SK-N-SH (cell line): ENCODE measurements around the gene ANXA9. TPM values are rescaled to one million over a fixed set of nuclear protein-coding genes. Genes with fewer than 3 reads are reported as not detected.

Experiments
- CTCF ChIA-PET: fragments of 300-600, 350-600 bp; formaldehyde crosslinking; extraction: SDS; loops from one replicate; lab custom pipeline; 2021; lab: Yijun Ruan, JAX
- POLR2A ChIA-PET: fragments of 350-600 bp; sonication (Branson Sonifier 250); formaldehyde crosslinking; extraction: SDS; loops from one replicate; lab custom pipeline; 2020; ENCODE audit warnings: antibody characterized with exemption, inconsistent platforms; lab: Yijun Ruan, JAX
- DNase-seq: peaks from one replicate; pipeline ENCODE4 v3.0.0; 2012
- H2AFZ ChIP-seq: fragments of 200-600 bp; sonication (generic); 2 replicates; pipeline ENCODE4 v1.8.1; 2016; ENCODE audit warnings: antibody characterized with exemption, mild to moderate bottlenecking, low read depth
- H3F3A ChIP-seq: fragments of 200-600 bp; sonication (generic); replicated peaks from 2 replicates; pipeline ENCODE3; 2016; ENCODE audit warnings: antibody characterized with exemption, mild to moderate bottlenecking; ENCODE audit not compliant: insufficient read depth
- H3K27ac ChIP-seq, 2 experiments: fragments of 200-500 bp in 1 of 2; fragments of 200-600 bp in 1 of 2; sonication (Bioruptor generic) in 1 of 2; sonication (generic), shearing (Covaris generic) in 1 of 2; 2 replicates each; pipeline versions ENCODE4 v1.5.1 to v1.6.1; 2014 to 2016; ENCODE audit warnings: low read depth in 2 of 2, inconsistent platforms in 1 of 2, low read length in 1 of 2, mild to moderate bottlenecking in 1 of 2, mixed read lengths in 1 of 2
- H3K27me3 ChIP-seq: fragments of 200-600 bp; sonication (generic), shearing (Covaris generic); 2 replicates; pipeline ENCODE4 v1.6.1; 2016; ENCODE audit warnings: mixed run types; ENCODE audit not compliant: insufficient read depth
- H3K36me3 ChIP-seq, 2 experiments: fragments of 200-500 bp in 1 of 2; fragments of 200-600 bp in 1 of 2; sonication (Bioruptor generic) in 1 of 2; sonication (generic) in 1 of 2; replicated peaks in 1 of 2; 2 replicates each; pipeline versions ENCODE3 to v1.5.1; 2014 to 2016; ENCODE audit warnings: low read length in 1 of 2, mild to moderate bottlenecking in 1 of 2; ENCODE audit not compliant: insufficient read depth in 2 of 2, control insufficient read depth in 1 of 2
- H3K4me1 ChIP-seq, 2 experiments: fragments of 200-500 bp in 1 of 2; fragments of 200-600 bp in 1 of 2; sonication (Bioruptor generic) in 1 of 2; sonication (generic), shearing (Covaris generic) in 1 of 2; 2 replicates each; pipeline versions ENCODE4 v1.5.1 to v1.6.1; 2014 to 2016; ENCODE audit warnings: low read depth in 1 of 2, low read length in 1 of 2, mixed run types in 1 of 2; ENCODE audit not compliant: insufficient read depth in 2 of 2, control insufficient read depth in 1 of 2
- H3K4me2 ChIP-seq: fragments of 200-600 bp; sonication (generic), shearing (Covaris generic); 2 replicates; pipeline ENCODE4 v1.6.1; 2017; ENCODE audit warnings: mixed run types
- H3K4me3 ChIP-seq, 2 experiments: fragments of 200-500 bp in 1 of 2; fragments of 200-600 bp in 1 of 2; sonication (Bioruptor generic) in 1 of 2; sonication (generic), shearing (Covaris generic) in 1 of 2; 2 replicates each; pipeline versions ENCODE4 v1.5.1 to v1.8.1; 2014 to 2016; ENCODE audit warnings: low read depth in 2 of 2, inconsistent platforms in 1 of 2, low read length in 1 of 2, mild to moderate bottlenecking in 1 of 2, mixed read lengths in 1 of 2, moderate library complexity in 1 of 2
- H3K79me2 ChIP-seq: fragments of 200-600 bp; sonication (generic); 2 replicates; pipeline ENCODE4 v1.8.1; 2017; ENCODE audit warnings: mild to moderate bottlenecking; ENCODE audit not compliant: insufficient read depth
- H3K9ac ChIP-seq: fragments of 200-600 bp; sonication (generic); 2 replicates; pipeline ENCODE4 v1.6.1; 2017; ENCODE audit warnings: mixed run types
- H3K9me2 ChIP-seq: fragments of 200-600 bp; sonication (generic); 2 replicates; pipeline ENCODE4 v1.6.1; 2017; ENCODE audit warnings: mixed run types
- H3K9me3 ChIP-seq: fragments of 200-600 bp; sonication (generic); 2 replicates; pipeline ENCODE4 v1.6.1; 2017; ENCODE audit warnings: mixed run types, mild to moderate bottlenecking, moderate library complexity
- H4K20me1 ChIP-seq: fragments of 200-600 bp; sonication (generic); 2 replicates; pipeline ENCODE4 v1.6.1; 2017; ENCODE audit warnings: mild to moderate bottlenecking, mixed run types; ENCODE audit not compliant: insufficient read depth
- CHD2 ChIP-seq: fragments of 150-350 bp; IDR thresholded peaks from 2 replicates; pipeline ENCODE4 v1.6.1; 2018; ENCODE audit warnings: low read length; ENCODE audit not compliant: partially characterized antibody
- ELF1 ChIP-seq: IDR thresholded peaks from 2 replicates; pipeline ENCODE4 v1.4.0; 2012
- EP300 ChIP-seq, 2 experiments: IDR thresholded peaks; 2 replicates each; pipeline versions ENCODE4 v1.4.0 to v1.6.1; 2012; ENCODE audit warnings: borderline replicate concordance in 1 of 2, low read depth in 1 of 2, low read length in 1 of 2
- EZH2phosphoT487 ChIP-seq: fragments of 200-600 bp; sonication (generic); IDR thresholded peaks from 2 replicates; pipeline ENCODE4 v1.6.1; 2017; ENCODE audit warnings: low read depth, mixed run types, mild to moderate bottlenecking, antibody characterized with exemption, moderate library complexity, borderline replicate concordance
- FOSL2 ChIP-seq: IDR thresholded peaks from 2 replicates; pipeline ENCODE4 v1.4.0; 2012; ENCODE audit warnings: low read depth, mild to moderate bottlenecking, moderate library complexity, borderline replicate concordance
- FOXJ3 ChIP-seq: sonication (generic); formaldehyde crosslinking; IDR thresholded peaks from 2 replicates; pipeline ENCODE4 v1.5.1; 2020; ENCODE audit warnings: mild to moderate bottlenecking, missing genetic modification reagents
- FOXM1 ChIP-seq: IDR thresholded peaks from 2 replicates; pipeline ENCODE4 v1.4.0; 2012; ENCODE audit warnings: low read depth, mild to moderate bottlenecking
- GATA2 ChIP-seq: sonication (generic); formaldehyde crosslinking; IDR thresholded peaks from 2 replicates; pipeline ENCODE4 v1.5.0; 2020; ENCODE audit warnings: mild to moderate bottlenecking, missing genetic modification reagents
- JUND ChIP-seq: IDR thresholded peaks from 2 replicates; pipeline ENCODE4 v1.4.0; 2012
- MEF2A ChIP-seq: IDR thresholded peaks from 2 replicates; pipeline ENCODE4 v1.4.0; 2012; ENCODE audit warnings: low read depth, borderline replicate concordance
- NRF1 ChIP-seq: IDR thresholded peaks from 2 replicates; pipeline ENCODE4 v1.6.1; 2012; ENCODE audit warnings: low read depth, mild to moderate bottlenecking, low read length
- RFX5 ChIP-seq: IDR thresholded peaks from 2 replicates; pipeline ENCODE4 v1.6.1; 2012; ENCODE audit warnings: mild to moderate bottlenecking, improper control_type of control experiment, low read length
- RXRA ChIP-seq: IDR thresholded peaks from 2 replicates; pipeline ENCODE4 v1.4.0; 2012; ENCODE audit warnings: low read depth, mild to moderate bottlenecking, borderline replicate concordance
- TAF1 ChIP-seq: IDR thresholded peaks from 2 replicates; pipeline ENCODE4 v1.6.1; 2012; ENCODE audit warnings: low read depth, mild to moderate bottlenecking, low read length, moderate library complexity, borderline replicate concordance
- WGBS: methylation state at CpG from one replicate; pipeline ENCODE4 v1.1.6; 2017; ENCODE audit warnings: low lambda C conversion rate; 5-methylcytosine and 5-hydroxymethylcytosine counted together
- polyA plus RNA-seq, 3 experiments: library from polyadenylated mRNA; depleted of rRNA; stranded (reverse); fragments of >200 nt; gene quantifications; 2 replicates each; pipeline ENCODE4 v1.2.3, GENCODE V29; 2012
- TF ChIP-seq, protein P1 (sequence below): fragments of 150-350 bp; IDR thresholded peaks from 2 replicates; pipeline ENCODE4 v1.6.1; 2017; ENCODE audit warnings: antibody characterized with exemption, low read length, low read depth, borderline replicate concordance
- TF ChIP-seq, protein P2 (sequence below): IDR thresholded peaks from 2 replicates; pipeline ENCODE4 v1.4.0; 2012; ENCODE audit warnings: low read depth, borderline replicate concordance
- TF ChIP-seq, protein P3 (sequence below): fragments of 200-600 bp; sonication (generic); IDR thresholded peaks from 2 replicates; pipeline ENCODE4 v1.6.1; 2017; ENCODE audit warnings: antibody characterized with exemption, mild to moderate bottlenecking, moderate library complexity

ANXA9 gene
- polyA plus RNA-seq, 1 of the 3 experiments (the other 2 are of a cell fraction) = 0.07 TPM

DNA sequence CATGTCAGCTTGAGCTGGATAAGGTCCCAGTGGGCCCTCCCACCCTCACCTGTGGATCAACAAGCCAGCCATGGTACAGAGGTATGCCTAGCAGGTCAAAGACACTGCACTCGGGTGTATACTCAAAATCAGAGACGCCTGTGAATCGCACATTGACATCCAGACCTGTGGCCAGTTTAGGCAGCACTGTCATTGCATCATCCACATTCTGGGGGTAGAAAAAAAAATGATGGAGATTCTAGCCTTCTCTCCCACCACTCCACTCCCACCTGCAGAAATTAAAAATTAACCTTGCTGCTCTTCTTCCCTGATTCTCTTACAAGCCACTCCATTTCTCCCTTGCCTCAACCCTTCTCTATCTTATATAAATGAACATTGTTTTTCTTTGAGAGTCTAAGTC lies 18.3 kb downstream of the ANXA9 start:
- POLR2A ChIA-PET = no interaction called here
- Histone ChIP-seq H3K9me2 (no peaks in the 10 kb centered on the region), H4K20me1 (no peaks in the 10 kb centered on the region), H3K4me1 (peaks cover 0 to 4% of the 10 kb centered on the region in 2 experiments; a peak in 2 of 4 replicates), H3F3A (no peaks in the 10 kb centered on the region), H2AFZ (no peak overlapping the region), H3K9me3 (no peaks in the 10 kb centered on the region), H3K79me2 (0 out of 2 replicates have a peak, but pooled peaks cover 4% of the 10 kb centered on the region), H3K27me3 (no peaks in the 10 kb centered on the region), H3K27ac (no peak overlapping the region), H3K4me3 (no peak overlapping the region), H3K9ac (no peak overlapping the region), H3K4me2 (no peak overlapping the region), H3K36me3 (peaks cover 0 to 11% of the 10 kb centered on the region in 2 experiments)
- no peak for DNase-seq
- TF ChIP-seq GATA2 (CRISPR knock-in tag) = no peak
- TF ChIP-seq, protein P1, sequence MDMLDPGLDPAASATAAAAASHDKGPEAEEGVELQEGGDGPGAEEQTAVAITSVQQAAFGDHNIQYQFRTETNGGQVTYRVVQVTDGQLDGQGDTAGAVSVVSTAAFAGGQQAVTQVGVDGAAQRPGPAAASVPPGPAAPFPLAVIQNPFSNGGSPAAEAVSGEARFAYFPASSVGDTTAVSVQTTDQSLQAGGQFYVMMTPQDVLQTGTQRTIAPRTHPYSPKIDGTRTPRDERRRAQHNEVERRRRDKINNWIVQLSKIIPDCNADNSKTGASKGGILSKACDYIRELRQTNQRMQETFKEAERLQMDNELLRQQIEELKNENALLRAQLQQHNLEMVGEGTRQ = no peak
- no peak for TF ChIP-seq RFX5
- TF ChIP-seq EZH2phosphoT487 = no peak
- no peak for TF ChIP-seq TAF1
- no peak for TF ChIP-seq FOXM1
- no peak for TF ChIP-seq RXRA
- TF ChIP-seq MEF2A = no peak
- no peak for TF ChIP-seq FOXJ3 (CRISPR knock-in tag)
- TF ChIP-seq JUND = no peak
- TF ChIP-seq FOSL2 = no peak
- no peak for TF ChIP-seq NRF1
- TF ChIP-seq, protein P2, sequence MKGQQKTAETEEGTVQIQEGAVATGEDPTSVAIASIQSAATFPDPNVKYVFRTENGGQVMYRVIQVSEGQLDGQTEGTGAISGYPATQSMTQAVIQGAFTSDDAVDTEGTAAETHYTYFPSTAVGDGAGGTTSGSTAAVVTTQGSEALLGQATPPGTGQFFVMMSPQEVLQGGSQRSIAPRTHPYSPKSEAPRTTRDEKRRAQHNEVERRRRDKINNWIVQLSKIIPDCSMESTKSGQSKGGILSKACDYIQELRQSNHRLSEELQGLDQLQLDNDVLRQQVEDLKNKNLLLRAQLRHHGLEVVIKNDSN = no peak
- TF ChIP-seq, protein P3, sequence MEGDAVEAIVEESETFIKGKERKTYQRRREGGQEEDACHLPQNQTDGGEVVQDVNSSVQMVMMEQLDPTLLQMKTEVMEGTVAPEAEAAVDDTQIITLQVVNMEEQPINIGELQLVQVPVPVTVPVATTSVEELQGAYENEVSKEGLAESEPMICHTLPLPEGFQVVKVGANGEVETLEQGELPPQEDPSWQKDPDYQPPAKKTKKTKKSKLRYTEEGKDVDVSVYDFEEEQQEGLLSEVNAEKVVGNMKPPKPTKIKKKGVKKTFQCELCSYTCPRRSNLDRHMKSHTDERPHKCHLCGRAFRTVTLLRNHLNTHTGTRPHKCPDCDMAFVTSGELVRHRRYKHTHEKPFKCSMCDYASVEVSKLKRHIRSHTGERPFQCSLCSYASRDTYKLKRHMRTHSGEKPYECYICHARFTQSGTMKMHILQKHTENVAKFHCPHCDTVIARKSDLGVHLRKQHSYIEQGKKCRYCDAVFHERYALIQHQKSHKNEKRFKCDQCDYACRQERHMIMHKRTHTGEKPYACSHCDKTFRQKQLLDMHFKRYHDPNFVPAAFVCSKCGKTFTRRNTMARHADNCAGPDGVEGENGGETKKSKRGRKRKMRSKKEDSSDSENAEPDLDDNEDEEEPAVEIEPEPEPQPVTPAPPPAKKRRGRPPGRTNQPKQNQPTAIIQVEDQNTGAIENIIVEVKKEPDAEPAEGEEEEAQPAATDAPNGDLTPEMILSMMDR = no peak
- TF ChIP-seq EP300 (IDR thresholded peaks at IDR 0.05; ENCODE audit: borderline replicate concordance in 1 of 2, low read depth in 1 of 2, low read length in 1 of 2) = no peak
- no peak for TF ChIP-seq CHD2
- no peak for TF ChIP-seq ELF1
- WGBS = 100% methylated on average over 3 of the region's 3 CpGs
- CTCF ChIA-PET = interaction anchor here (15.9 kb wide), 1 partner anchor 20 kb away, joined by 371 read pairs; the partner anchor contains the start of genes ANXA9 and CERS2
